DMS 273 (cell line): ENCODE measurements around the gene KBTBD3.
"Not testable (repeated sequence)": the region's sequence is repeated elsewhere in the genome, so short reads cannot be mapped to it uniquely, and the experiment has no call there.

Source experiments
- DNase-seq: peaks from one replicate; lab custom pipeline; 2025; ENCODE audit not compliant: unreplicated experiment; lab: John Stamatoyannopoulos, UW

Gene KBTBD3

GRCh38 chr11:106061954-106062949, 14.9 kb downstream of the KBTBD3 start:
- peak; percentile 14 for DNase-seq

GRCh38 chr11:106061249-106061784, 15.8 kb downstream of the KBTBD3 start:
- DNase-seq, result no peak

- no peak for DNase-seq
Observed at GRCh38 chr11:106059617-106060016, 17.5 kb downstream of the KBTBD3 start.

GRCh38 chr11:106058377-106058776, 18.8 kb downstream of the KBTBD3 start:
- not testable (repeated sequence) for DNase-seq

GRCh38 chr11:106051103-106051502, 26.0 kb downstream of the KBTBD3 start:
- DNase-seq, result no peak

- no peak for DNase-seq
Observed at GRCh38 chr11:106049727-106050476, 27.2 kb downstream of the KBTBD3 start.

GRCh38 chr11:106047631-106048030, 29.5 kb downstream of the KBTBD3 start:
- DNase-seq, result no peak

- DNase-seq, result no peak
Observed at GRCh38 chr11:106043540-106043939, 33.6 kb downstream of the KBTBD3 start.

- DNase-seq, result no peak
Observed at GRCh38 chr11:106032861-106033260, 44.3 kb downstream of the KBTBD3 start.

- DNase-seq, result no peak
Observed at GRCh38 chr11:106031936-106032335, 45.2 kb downstream of the KBTBD3 start.

GRCh38 chr11:106031202-106031810, 45.8 kb downstream of the KBTBD3 start:
- DNase-seq, result no peak

GRCh38 chr11:106030609-106031008, 46.5 kb downstream of the KBTBD3 start:
- no peak for DNase-seq

- DNase-seq, result no peak
Observed at GRCh38 chr11:106022795-106023275, 54.3 kb downstream of the KBTBD3 start.

- DNase-seq, result peak; percentile 99
Observed at GRCh38 chr11:106021967-106022794, 55.0 kb downstream of the KBTBD3 start, which contains the start of gene MSANTD4. Gene MSANTD4 (minus strand): TSS chr11:106022240. CDS start chr11:106010917, 11,323 bp downstream.

- DNase-seq, result peak; percentile 39
Observed at GRCh38 chr11:106021181-106021966, 55.8 kb downstream of the KBTBD3 start.

GRCh38 chr11:106017093-106017492, 60.1 kb downstream of the KBTBD3 start:
- DNase-seq, result peak; percentile 48

GRCh38 chr11:106015066-106015465, 62.1 kb downstream of the KBTBD3 start:
- DNase-seq, result no peak

GRCh38 chr11:106014620-106015019, 62.5 kb downstream of the KBTBD3 start:
- no peak for DNase-seq

- no peak for DNase-seq
Observed at GRCh38 chr11:106014035-106014434, 63.1 kb downstream of the KBTBD3 start.
